Ascending aorta (tissue), 2 donors: ENCODE measurements around the gene ZCCHC10. TPM values are rescaled to one million over a fixed set of nuclear protein-coding genes. Genes with fewer than 3 reads are reported as not detected.
"Not testable (repeated sequence)": the region's sequence is repeated elsewhere in the genome, so short reads cannot be mapped to it uniquely, and the experiment has no call there.

ENCODE experiments used
- DNase-seq, 2 donors: peaks; one replicate each; pipeline ENCODE4 v3.0.0-alpha.2; 2019; ENCODE audit warnings: low spot score in 2 of 2
- H3K27ac ChIP-seq, 2 donors: fragments of 200-600 bp; sonication (generic); one replicate each; pipeline ENCODE4 v1.5.1; 2016 to 2017; ENCODE audit warnings: mild to moderate bottlenecking in 1 of 2
- H3K27me3 ChIP-seq: fragments of 200-600 bp; sonication (generic); one replicate; pipeline ENCODE4 v1.5.1; 2017
- H3K36me3 ChIP-seq, 2 donors: fragments of 200-600 bp; sonication (generic); one replicate each; pipeline ENCODE4 v1.5.1; 2016
- H3K4me1 ChIP-seq, 2 donors: fragments of 200-600 bp; sonication (generic); one replicate each; pipeline ENCODE4 v1.5.1; 2016 to 2017; ENCODE audit warnings: mild to moderate bottlenecking in 1 of 2
- H3K4me3 ChIP-seq, 2 donors: fragments of 200-600 bp; sonication (generic); one replicate each; pipeline ENCODE4 v1.5.1; 2016 to 2017; ENCODE audit warnings: mild to moderate bottlenecking in 1 of 2
- H3K9me3 ChIP-seq, 2 donors: fragments of 200-600 bp; sonication (generic); one replicate each; pipeline ENCODE4 v1.5.1; 2016
- CTCF ChIP-seq, 3 experiments: fragments of 200-600 bp in 2 of 3; fragments of 450-650 bp in 1 of 3; sonication (generic) in 2 of 3; IDR thresholded peaks; one replicate each; pipeline ENCODE4 v1.5.1; 2016 to 2019; ENCODE audit warnings: antibody characterized with exemption in 3 of 3, mild to moderate bottlenecking in 1 of 3, moderate library complexity in 1 of 3
- intact Hi-C: fragments of 100-400 bp; cut with DNase I; formaldehyde crosslinking; loops from one replicate; pipeline ENCODE4 v1.15.1; 2023
- total RNA-seq: library from RNA; depleted of rRNA; stranded (reverse); fragments of >200 nt; gene quantifications from one replicate; pipeline ENCODE4 v1.1.0, GENCODE V29; 2016

Gene ZCCHC10
- total RNA-seq, 1 donor from 2014 or later = 1.9 TPM

GRCh38 chr5:132998556-132998955, 27.8 kb downstream of the ZCCHC10 start:
- DNase-seq = no peak
- no peak for TF ChIP-seq CTCF (IDR thresholded peaks at IDR 0.05)
- no peak overlapping the region for H3K27ac ChIP-seq
- peaks cover 0 to 6% of the 10 kb centered on the region in 2 donors for H3K4me1 ChIP-seq
- H3K36me3 ChIP-seq = peaks cover 5 to 10% of the 10 kb centered on the region in 2 donors
- no peak overlapping the region for H3K4me3 ChIP-seq
- no peaks in the 10 kb centered on the region for H3K9me3 ChIP-seq
- intact Hi-C loops = no loop called here
- H3K27me3 ChIP-seq = no peaks in the 10 kb centered on the region

- no peak for DNase-seq
- Histone ChIP-seq H3K4me1 (peaks cover 0 to 5% of the 10 kb centered on the region in 2 donors), H3K27me3 (no peaks in the 10 kb centered on the region), H3K4me3 (no peak overlapping the region), H3K36me3 (no peaks in the 10 kb centered on the region), H3K27ac (no peak overlapping the region), H3K9me3 (no peaks in the 10 kb centered on the region)
- no peak for TF ChIP-seq CTCF (IDR thresholded peaks at IDR 0.05)
- intact Hi-C loops = no loop called here
Measured at GRCh38 chr5:132996307-132996706, 30.0 kb downstream of the ZCCHC10 start.

DNA sequence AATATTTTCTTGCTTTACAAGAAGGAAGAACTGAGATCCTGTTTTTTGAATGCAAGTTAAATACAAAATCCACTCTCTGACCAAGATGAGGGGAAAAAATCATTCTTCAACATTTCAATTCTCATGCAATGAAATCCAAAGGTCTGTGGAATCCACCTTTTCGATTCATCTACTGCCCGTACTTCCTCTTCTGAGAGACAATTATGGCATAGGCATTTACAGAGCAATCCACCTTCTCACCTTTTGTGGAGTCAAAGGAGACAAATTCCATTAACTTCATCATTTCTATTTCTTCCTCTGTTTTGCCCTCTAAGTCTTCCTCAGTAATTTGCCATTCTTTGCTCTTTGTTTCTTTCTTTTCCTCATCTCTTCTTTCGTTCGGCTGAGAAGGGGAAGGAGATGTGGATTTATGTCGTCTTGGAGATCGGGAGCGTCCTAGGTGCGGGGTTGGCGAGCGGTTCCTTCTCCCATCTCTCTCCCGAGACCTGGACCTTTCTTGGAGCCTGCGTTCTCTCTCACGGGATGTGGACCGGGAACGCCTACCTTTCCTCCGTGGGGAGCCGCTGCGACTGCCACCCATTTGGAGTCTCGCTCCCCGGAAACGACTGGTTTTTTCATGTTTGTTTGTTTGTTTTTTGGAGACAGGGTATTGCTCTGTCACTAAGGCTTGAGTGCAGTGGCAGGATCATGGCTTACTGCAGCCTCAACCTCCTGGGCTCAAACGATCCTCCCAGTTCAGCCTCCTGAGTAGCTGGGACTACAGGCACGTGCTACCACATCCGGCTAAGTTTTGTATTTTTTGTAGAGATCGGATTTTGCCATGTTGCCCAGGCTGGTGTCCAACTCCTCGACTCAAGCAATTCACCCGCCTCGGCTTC, 38.6 kb downstream of the ZCCHC10 start:
- DNase-seq = no peak
- no peaks in the 10 kb centered on the region for H3K4me1 ChIP-seq
- no peak for TF ChIP-seq CTCF (IDR thresholded peaks at IDR 0.05)
- H3K27me3 ChIP-seq = no peaks in the 10 kb centered on the region
- intact Hi-C loops = no loop called here
- no peaks in the 10 kb centered on the region for H3K9me3 ChIP-seq
- no peak overlapping the region for H3K4me3 ChIP-seq
- no peaks in the 10 kb centered on the region for H3K36me3 ChIP-seq
- no peak overlapping the region for H3K27ac ChIP-seq

DNA sequence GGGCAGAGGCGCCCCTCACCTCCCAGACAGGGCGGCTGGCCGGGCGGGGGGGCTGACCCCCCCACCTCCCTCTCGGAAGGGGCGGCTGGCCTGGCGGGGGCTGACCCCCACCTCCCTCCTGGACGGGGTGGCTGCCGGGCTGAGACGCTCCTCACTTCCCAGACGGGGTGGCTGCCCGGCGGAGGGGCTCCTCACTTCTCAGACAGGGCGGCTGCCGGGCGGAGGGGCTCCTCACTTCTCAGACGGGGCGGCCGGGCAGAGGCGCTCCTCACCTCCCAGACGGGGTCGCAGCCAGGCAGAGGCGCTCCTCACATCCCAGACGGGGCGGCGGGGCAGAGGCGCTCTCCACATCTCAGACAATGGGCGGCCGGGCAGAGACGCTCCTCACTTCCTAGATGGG, 43.4 kb downstream of the ZCCHC10 start:
- H3K27ac ChIP-seq, H3K27me3 ChIP-seq, H3K36me3 ChIP-seq, H3K9me3 ChIP-seq, DNase-seq, intact Hi-C loops, H3K4me3 ChIP-seq, H3K4me1 ChIP-seq: not testable (repeated sequence)

GRCh38 chr5:132981288-132981687, 45.1 kb downstream of the ZCCHC10 start:
- no peak overlapping the region for H3K27ac ChIP-seq
- intact Hi-C loops = no loop called here
- no peak overlapping the region for H3K4me3 ChIP-seq
- no peaks in the 10 kb centered on the region for H3K9me3 ChIP-seq
- TF ChIP-seq CTCF (IDR thresholded peaks at IDR 0.05) = no peak
- no peak for DNase-seq
- H3K27me3 ChIP-seq = no peaks in the 10 kb centered on the region
- H3K4me1 ChIP-seq = no peaks in the 10 kb centered on the region
- no peaks in the 10 kb centered on the region for H3K36me3 ChIP-seq

- Histone ChIP-seq H3K36me3 (no peaks in the 10 kb centered on the region), H3K27me3 (no peaks in the 10 kb centered on the region), H3K9me3 (no peaks in the 10 kb centered on the region), H3K4me3 (no peak overlapping the region), H3K4me1 (no peaks in the 10 kb centered on the region), H3K27ac (no peak overlapping the region)
- no peak for TF ChIP-seq CTCF (IDR thresholded peaks at IDR 0.05)
- intact Hi-C loops = no loop called here
- DNase-seq = no peak
Measured at GRCh38 chr5:132979976-132980375, 46.4 kb downstream of the ZCCHC10 start.
